ENCODE results near the gene ABHD2.
"Not testable (repeated sequence)": the region's sequence is repeated elsewhere in the genome, so short reads cannot be mapped to it uniquely, and the experiment has no call there.

The ABHD2 gene

DNA sequence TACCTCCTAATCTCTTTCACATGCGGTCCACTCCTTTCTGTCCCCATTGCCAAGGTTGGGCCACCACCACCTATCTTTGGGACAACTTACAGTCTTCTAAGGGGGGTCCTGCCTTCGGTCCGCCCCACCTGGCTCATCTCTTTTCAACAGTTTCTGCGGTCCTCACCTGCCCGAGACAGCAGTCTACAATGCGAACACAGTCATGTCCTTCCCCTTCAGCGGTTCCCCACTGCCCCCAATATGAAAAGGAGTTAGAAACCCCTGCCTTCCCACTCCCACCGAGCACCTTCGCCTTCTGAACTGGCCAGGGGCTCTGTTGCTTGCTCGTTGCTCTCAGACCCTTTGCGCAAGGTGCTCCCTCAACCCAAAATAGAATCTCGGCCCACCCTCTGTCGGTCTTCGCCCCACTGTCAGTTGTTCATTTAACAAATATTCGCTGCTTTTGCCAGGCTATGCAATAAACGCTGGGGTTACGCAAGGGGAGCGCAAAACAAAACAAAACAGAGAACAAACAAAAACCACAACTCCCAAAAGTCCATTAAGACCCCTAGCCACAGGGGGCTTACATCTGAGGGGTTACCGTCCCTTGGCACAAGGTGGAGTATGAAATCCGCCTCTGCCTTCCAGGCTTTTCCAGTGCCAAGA, 154.9 kb downstream of the ABHD2 start:
- DNase-seq = no peak

DNA sequence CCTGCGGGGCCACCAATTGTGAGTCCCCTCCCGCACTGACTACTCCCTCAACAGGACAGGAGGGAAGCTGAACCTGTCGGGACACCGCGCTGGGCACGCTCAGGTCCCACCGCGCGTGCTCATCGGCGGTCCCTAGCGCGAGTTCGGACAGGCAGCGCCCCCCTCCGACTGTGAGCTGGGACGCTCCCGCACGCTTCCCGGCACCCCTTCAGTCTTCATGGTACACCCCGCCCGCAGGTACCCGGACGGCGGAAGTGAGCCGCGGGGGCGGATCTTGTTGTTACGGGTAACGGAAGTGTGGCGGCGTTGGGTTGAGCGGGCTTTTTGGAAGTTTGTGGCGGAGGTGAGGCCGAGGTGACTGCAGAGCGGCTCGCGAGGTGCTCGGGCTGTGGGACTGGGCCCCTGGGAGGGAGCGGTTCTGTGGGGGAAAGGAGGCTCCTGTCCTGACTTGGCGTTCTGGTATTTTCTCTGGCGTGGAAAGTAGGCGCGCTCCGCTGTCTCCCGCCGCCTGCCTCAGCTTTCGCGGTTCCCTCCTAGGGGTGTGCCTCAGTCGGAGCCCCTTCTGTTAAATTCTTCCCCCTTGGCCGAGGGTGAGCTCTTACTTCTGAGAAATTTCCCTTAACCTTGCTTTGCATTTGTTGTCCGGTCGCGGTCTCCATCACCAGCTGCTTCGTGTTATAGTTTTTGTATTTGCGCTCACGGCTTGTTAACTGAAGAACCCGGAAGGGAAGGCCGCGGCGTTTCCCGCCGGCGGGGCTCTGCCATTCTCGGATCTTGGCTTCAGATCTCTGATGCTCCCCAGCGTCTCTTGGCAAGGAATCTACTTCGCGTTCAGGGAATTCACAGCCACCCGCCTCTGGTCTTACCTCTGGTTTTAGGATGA, 155.7 kb downstream of the ABHD2 start, which contains the start of gene FANCI:
Gene FANCI, plus strand, starts transcription at position 289 of the 883 bp plus-strand sequence. CDS start 3,669 bp downstream, outside the sequence.
- DNase-seq = peak; percentile 96 to 97

DNA sequence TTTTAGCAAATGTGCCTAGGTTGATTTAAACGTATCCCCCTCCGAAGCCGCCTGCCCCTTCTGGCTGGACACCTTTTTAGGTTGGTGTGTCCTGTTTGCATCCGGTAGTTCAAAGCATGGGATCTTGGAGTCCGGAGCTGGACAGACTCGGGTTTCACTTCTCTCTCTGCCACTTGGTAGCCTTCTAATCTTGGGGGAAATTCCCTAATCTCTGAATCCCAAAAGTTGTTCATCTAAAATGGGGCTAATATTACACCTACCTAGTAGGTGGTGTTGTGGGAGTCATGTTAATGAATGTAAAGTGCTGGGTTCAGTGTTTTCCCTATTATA, 156.3 kb downstream of the ABHD2 start:
- DNase-seq = no peak

DNA sequence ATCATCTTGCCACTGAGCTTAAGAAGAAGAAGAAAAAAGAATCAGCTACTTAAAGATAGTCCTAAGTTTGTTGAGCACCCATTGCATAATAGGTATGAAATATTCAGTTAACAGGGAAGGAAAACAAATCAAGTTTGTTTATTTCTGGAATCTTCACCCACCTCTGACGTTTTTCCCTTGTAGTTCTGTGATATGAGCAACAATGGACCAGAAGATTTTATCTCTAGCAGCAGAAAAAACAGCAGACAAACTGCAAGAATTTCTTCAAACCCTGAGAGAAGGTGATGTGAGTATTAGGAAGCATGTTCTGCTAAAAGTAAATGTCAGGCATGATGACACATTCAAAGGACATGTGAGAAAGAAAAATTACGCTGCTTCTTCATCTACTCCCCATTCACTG, 159.2 kb downstream of the ABHD2 start:
- no peak for DNase-seq

DNA sequence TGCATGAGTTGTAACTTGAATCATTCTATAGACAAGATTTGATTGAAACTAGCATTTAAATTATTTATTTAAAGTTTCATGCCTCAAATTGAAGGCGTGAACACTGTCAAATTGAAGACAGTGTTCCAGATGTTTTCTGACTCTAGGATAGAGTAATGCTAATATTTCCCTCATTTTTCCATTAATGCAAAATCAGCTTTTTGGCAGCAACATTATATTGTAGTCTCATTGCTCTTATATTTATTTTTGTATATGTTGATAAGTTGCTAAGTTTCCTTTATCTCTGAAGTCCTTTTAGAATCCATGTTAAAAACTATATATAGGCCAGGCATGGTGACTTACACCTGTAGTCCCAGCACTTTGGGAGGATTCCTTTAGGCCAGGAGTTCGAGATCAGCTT, 160.3 kb downstream of the ABHD2 start:
- DNase-seq = no peak

DNA sequence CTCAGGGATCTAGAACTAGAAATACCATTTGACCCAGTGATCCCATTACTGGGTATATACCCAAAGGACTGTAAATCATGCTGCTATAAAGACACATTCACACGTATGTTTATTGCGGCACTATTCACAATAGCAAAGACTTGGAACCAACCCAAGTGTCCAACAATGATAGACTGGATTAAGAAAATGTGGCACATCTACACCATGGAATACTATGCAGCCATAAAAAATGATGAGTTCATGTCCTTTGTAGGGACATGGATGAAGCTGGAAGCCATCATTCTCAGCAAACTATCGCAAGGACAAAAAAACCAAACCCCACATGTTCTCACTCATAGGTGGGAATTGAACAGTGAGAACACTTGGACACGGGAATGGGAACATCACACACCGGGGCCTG, 161.9 kb downstream of the ABHD2 start:
- not testable (repeated sequence) for DNase-seq
